ENCODE measurements around the gene ZDHHC16. TPM values are rescaled to one million over a fixed set of nuclear protein-coding genes. Genes with fewer than 3 reads are reported as not detected.

The ZDHHC16 gene
- total and polyA plus RNA-seq, 10 of the 15 experiments (the other 5 are each of a cell fraction or from before 2014, with no cell fraction given) = 16.8 to 63.1 (median 29.8) TPM

DNA sequence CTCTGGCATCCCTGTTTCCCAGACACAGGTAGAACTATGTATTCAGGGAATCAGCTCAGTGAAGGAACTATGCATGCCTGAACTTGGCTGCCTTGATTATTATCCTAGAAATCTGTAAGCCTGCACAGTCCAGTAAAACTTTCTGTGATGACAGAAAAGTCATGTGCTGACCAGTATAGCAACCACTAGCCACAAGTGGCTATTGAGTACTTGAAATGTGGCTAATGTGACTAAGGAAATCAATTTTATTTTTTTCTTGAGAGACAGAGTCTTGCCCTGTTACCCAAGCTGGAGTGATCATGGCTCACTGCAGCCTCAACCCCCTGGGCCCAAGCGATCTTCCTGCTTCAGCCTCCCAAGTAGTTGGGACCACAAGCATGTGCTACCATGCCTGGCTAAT, 3.7 kb upstream of the ZDHHC16 start:
- POLR2A ChIA-PET = no interaction called here
- intact Hi-C loops (cut with micrococcal nuclease; ENCODE audit: unreplicated experiment) (no loop called here), in situ Hi-C loops (cut with MboI) (no loop called here)
- 95% methylated on average over 1 of the region's 1 CpG for WGBS (ENCODE audit: insufficient coverage, insufficient replicate concordance, low lambda C conversion rate, missing lambda C conversion rate)
- BruUV-seq (replicated peaks) = no TSS peak
- H3K36me3 ChIP-seq (ENCODE audit: control insufficient read depth in 2 of 2, insufficient read depth in 2 of 2, low read length in 1 of 2) = peaks cover 0 to 16% of the 10 kb centered on the region in 2 experiments; a peak in 3 of 4 replicates
- CTCF ChIA-PET = interaction anchor here (1.0 to 3.6 kb wide), 5 partner anchors 9 to 112 kb away, joined by 3 to 18 read pairs (median 4); no protein-coding TSS in a partner anchor
- SMC1A ChIA-PET (ENCODE audit: uncharacterized antibody, unreplicated experiment) = interaction anchor here (2.1 kb wide), 1 partner anchor 29 kb away, joined by 9 read pairs; no protein-coding TSS in a partner anchor
- H3K27ac ChIP-seq (ENCODE audit: control insufficient read depth, insufficient read depth) = no peak overlapping the region
- no peaks in the 10 kb centered on the region; the same call in 2 of the 3 replicates for H3K9me3 ChIP-seq (replicated peaks; ENCODE audit: control insufficient read depth, insufficient read depth, low read length)
- no peak overlapping the region for H3K4me3 ChIP-seq
- no peaks in the 10 kb centered on the region for H4K20me1 ChIP-seq (ENCODE audit: control insufficient read depth, insufficient read depth)
- no peak overlapping the region for H3K4me2 ChIP-seq (ENCODE audit: control insufficient read depth, insufficient read depth)
- FAIRE-seq (peak; percentile 41), ATAC-seq (no peak), DNase-seq (ENCODE audit: low read depth, low spot score) (no peak)
- RAD21 ChIA-PET (ENCODE audit: unreplicated experiment) = no interaction called here
- no peak for TF ChIP-seq HDAC6 (IDR thresholded peaks at IDR 0.05; ENCODE audit: unreplicated experiment)
- no peak for TF ChIP-seq NFYB (IDR thresholded peaks at IDR 0.05; ENCODE audit: insufficient read depth, low read depth, low read length)
- TF ChIP-seq, protein P1, sequence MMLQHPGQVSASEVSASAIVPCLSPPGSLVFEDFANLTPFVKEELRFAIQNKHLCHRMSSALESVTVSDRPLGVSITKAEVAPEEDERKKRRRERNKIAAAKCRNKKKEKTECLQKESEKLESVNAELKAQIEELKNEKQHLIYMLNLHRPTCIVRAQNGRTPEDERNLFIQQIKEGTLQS (IDR thresholded peaks at IDR 0.05; ENCODE audit: borderline replicate concordance, extremely low read depth, low read depth, low read length) = no peak
- TF ChIP-seq ZSCAN29 (IDR thresholded peaks at IDR 0.05) = no peak
- no peak for TF ChIP-seq RFX5 (IDR thresholded peaks at IDR 0.05; ENCODE audit: low read depth, low read length)
- H2AFZ ChIP-seq (ENCODE audit: control insufficient read depth, low read depth, low read length) = no peak overlapping the region
- no peaks in the 10 kb centered on the region for H3K27me3 ChIP-seq (replicated peaks in 1 of 2; ENCODE audit: control insufficient read depth in 2 of 2, insufficient read depth in 2 of 2, low read length in 1 of 2)
- peaks cover 32% of the 10 kb centered on the region for H3K79me2 ChIP-seq (ENCODE audit: control insufficient read depth, insufficient read depth, low read length)
- H3K4me1 ChIP-seq (ENCODE audit: control insufficient read depth, insufficient read depth, low read length) = peaks cover 7% of the 10 kb centered on the region
- no peak overlapping the region for H3K9ac ChIP-seq (ENCODE audit: control insufficient read depth, insufficient read depth, low read length)

DNA sequence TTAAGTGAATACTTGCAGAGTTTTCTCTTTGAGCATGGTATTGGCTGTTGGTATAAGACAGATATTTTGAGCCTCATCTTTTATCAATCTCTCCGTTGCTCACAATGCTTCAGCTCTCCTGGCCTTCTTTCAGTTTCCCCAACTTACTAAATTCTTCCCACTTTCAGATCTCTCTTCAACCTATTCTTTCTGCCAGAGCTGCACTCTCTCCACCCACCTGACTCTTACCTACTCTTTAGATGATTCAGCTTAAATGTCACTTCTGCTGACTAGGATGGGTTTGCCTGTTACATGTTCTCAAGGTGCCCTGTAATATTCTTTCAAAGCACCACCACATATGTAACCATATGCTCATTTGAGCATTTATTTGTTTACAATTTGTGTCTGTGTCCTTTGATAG, 1.8 kb upstream of the ZDHHC16 start:
- H3K4me1 ChIP-seq (ENCODE audit: control insufficient read depth, insufficient read depth, low read length) = peaks cover 8% of the 10 kb centered on the region
- TF ChIP-seq RB1 (IDR thresholded peaks at IDR 0.05; ENCODE audit: borderline replicate concordance) = no peak
- TF ChIP-seq BCL11A (IDR thresholded peaks at IDR 0.05; ENCODE audit: low read depth, low read length) = no peak
- no peak for TF ChIP-seq STAT1 (conservative IDR thresholded peaks at IDR 0.05)
- TF ChIP-seq CREB1 (IDR thresholded peaks at IDR 0.05; ENCODE audit: low read depth) = no peak
- intact Hi-C loops (cut with micrococcal nuclease; ENCODE audit: unreplicated experiment) (no loop called here), in situ Hi-C loops (cut with MboI) (no loop called here)
- H3K9me3 ChIP-seq (replicated peaks; ENCODE audit: control insufficient read depth, insufficient read depth, low read length) = no peaks in the 10 kb centered on the region; the same call in 2 of the 3 replicates
- no TSS peak for BruUV-seq (replicated peaks)
- no peak overlapping the region for H3K27ac ChIP-seq (ENCODE audit: control insufficient read depth, insufficient read depth)
- H3K79me2 ChIP-seq (ENCODE audit: control insufficient read depth, insufficient read depth, low read length) = peaks cover 36% of the 10 kb centered on the region
- WGBS (ENCODE audit: insufficient coverage, insufficient replicate concordance, low lambda C conversion rate, missing lambda C conversion rate) = 5% methylated on average over 1 of the region's 1 CpG
- ChIA-PET SMC1A (ENCODE audit: uncharacterized antibody, unreplicated experiment) (interaction anchor here (0.8 to 3.0 kb wide), 6 partner anchors 13 to 723 kb away, joined by 3 to 12 read pairs (median 4); no protein-coding TSS in a partner anchor), RAD21 (ENCODE audit: unreplicated experiment) (interaction anchor here (1.8 kb wide), 1 partner anchor 35 kb away, joined by 5 read pairs; no protein-coding TSS in a partner anchor), CTCF (interaction anchor here (0.7 to 3.6 kb wide), 9 partner anchors 8 to 166 kb away, joined by 3 to 18 read pairs (median 4); partner anchors contain the start of gene RRP12), POLR2A (interaction anchor here (0.6 to 1.3 kb wide), 2 partner anchors 15 to 110 kb away, joined by 3 to 4 read pairs; no protein-coding TSS in a partner anchor)
- no peaks in the 10 kb centered on the region for H3K27me3 ChIP-seq (replicated peaks in 1 of 2; ENCODE audit: control insufficient read depth in 2 of 2, insufficient read depth in 2 of 2, low read length in 1 of 2)
- no peak overlapping the region for H3K9ac ChIP-seq (ENCODE audit: control insufficient read depth, insufficient read depth, low read length)
- DNase-seq (ENCODE audit: low read depth, low spot score) (no peak), FAIRE-seq (no peak), ATAC-seq (no peak)
- H4K20me1 ChIP-seq (ENCODE audit: control insufficient read depth, insufficient read depth) = no peaks in the 10 kb centered on the region
- peak overlapping the region; percentile 91 for H3K4me2 ChIP-seq (ENCODE audit: control insufficient read depth, insufficient read depth)
- no peak overlapping the region for H2AFZ ChIP-seq (ENCODE audit: control insufficient read depth, low read depth, low read length)
- peaks cover 0 to 16% of the 10 kb centered on the region in 2 experiments; a peak in 3 of 4 replicates for H3K36me3 ChIP-seq (ENCODE audit: control insufficient read depth in 2 of 2, insufficient read depth in 2 of 2, low read length in 1 of 2)
- peak overlapping the region; percentile 89; the same call in 1 of the 2 replicates for H3K4me3 ChIP-seq

Data from GM12878 (cell line).